Stimulated activated CD8-positive, alpha-beta memory T cell treated with anti-CD3 and anti-CD28 coated beads, Interleukin-7, amount 100 ng/mL, for 1 hour (primary cell): Measurements from ENCODE around the gene CDK2.

Source experiments
- DNase-seq, 2 donors: peaks; one replicate each; pipeline ENCODE4 v3.0.0-alpha.2; 2020; ENCODE audit warnings: low read depth in 2 of 2

CDK2 gene

DNA sequence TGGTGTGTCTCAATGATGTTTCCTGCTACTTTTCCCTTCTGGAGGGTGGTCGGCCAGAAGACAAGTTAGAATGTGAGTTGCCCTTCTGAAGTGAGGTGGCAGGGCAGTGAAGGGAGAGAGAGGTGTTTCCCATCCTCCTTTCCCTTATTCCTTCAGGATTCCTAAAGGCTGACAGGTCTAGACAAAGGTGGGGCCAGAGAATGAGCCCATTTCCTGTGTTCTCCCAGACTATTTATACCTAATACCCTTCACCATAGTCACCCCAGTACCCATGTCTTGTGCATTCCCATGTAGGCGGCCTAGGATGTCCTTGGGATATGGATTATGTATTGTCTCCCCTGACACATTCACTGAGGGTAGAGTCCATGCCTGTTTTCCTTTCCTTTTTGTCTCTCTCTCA lies 28.6 kb upstream of the CDK2 start:
- DNase-seq, result no peak

DNA sequence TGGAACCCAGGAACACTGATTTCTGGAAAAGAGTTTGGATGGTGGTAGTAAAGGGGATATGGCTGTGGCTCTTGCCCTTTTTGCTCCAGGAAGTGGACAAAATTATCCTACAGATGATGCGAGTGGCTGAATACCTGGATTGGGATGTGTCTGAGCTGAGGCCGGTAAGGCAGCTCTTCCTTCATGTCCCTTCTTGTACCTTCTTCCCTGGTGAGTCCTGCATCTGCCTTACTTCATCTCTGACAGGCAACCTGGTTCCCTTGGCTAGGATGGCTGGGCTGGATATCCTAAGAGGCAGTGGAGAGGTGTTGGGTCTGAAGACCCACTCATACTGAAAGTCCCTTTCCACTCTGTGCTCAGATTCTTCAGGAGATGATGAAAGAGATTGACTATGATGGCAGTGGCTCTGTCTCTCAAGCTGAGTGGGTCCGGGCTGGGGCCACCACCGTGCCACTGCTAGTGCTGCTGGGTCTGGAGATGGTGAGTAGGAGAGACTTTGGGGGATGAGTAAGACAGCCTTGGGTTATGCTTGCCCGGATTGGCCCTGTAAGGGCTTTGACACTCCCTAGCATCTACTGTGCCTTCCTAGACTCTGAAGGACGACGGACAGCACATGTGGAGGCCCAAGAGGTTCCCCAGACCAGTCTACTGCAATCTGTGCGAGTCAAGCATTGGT lies 27.7 kb upstream of the CDK2 start:
- DNase-seq, result no peak

DNA sequence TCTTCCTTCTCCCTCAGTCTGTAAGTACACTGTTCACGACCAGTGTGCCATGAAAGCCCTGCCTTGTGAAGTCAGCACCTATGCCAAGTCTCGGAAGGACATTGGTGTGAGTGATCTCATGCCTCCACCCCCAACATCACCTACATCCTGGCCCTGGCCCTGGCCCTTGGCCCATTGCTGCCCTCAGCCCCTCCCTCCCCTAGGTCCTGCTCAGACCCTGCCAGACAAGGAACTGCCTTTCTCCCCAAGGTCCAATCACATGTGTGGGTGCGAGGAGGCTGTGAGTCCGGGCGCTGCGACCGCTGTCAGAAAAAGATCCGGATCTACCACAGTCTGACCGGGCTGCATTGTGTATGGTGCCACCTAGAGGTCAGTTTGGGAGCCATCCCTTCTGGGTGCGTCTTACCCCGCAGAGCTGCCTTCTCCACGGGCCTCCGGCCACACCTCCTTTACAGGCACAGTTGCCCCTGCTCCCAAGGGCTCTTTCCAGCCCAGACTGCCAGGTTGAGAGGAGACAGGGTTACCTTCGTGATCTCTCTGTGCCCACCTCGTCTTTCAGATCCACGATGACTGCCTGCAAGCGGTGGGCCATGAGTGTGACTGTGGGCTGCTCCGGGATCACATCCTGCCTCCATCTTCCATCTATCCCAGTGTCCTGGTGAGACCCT lies 26.4 kb upstream of the CDK2 start:
- DNase-seq, result peak; percentile 67 to 75

DNA sequence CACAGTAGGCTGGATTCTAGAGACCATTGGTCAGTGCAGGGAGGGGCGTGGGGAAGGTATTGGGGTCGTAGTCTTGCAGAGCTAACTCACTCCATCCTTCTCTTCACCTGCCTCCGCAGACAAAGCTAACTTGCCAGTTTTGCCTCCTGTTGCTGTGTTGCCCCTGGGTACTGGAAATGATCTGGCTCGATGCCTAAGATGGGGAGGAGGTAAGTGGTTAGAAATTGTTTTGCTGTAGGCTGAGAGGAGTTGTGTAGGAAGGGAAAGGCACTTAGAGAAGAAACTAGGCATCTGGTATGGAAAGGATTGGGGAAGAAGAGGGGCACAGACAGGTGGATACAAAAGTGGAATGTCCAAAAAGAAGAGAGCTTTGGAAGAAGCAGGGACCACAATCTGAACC lies 24.6 kb upstream of the CDK2 start:
- no peak for DNase-seq

DNA sequence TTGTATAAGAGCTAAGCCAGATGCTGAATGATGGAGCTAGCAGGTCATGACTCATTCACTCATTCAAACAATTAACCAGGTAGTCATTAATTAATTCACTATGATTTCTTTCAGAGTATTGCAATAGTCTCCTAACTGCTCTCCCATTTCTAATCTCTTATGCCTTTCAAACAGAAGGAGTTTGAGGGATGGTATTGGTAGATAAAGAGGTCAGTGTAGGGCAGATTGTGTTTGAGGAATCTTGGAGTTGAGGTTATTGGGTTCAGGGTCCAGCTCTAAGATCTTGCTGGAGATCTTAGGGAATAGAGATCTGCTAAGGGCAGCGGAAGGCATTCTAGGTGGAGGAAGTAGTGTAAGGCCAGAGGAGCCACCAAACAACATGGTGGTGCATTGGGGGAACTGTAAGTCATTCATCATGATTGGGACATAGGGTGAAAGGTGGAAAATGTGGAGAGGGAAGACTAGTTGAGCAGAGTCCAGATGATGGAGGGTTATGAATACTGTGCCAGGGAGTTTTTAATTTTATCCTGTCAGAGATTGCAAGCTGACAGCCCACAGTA lies 24.0 kb upstream of the CDK2 start:
- DNase-seq, result no peak

DNA sequence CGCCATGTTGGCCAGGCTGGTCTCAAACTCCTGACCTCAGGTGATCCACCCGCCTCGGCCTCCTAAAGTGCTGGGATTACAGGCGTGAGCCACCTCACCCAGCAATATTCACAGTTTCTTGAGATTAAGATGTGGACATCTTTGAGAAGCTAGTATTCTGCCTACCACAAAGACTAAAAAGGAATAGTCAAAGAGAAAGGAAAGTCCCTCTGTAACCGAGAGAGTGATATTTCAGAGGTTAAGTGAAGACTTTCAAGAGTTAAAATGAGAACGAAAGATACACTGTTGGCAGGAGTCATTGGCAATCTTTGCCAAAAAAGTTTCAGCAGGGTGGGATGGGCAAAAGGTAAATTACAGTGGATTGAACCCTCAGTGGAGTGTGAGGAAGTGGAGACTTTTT lies 20.1 kb upstream of the CDK2 start:
- no peak for DNase-seq

DNA sequence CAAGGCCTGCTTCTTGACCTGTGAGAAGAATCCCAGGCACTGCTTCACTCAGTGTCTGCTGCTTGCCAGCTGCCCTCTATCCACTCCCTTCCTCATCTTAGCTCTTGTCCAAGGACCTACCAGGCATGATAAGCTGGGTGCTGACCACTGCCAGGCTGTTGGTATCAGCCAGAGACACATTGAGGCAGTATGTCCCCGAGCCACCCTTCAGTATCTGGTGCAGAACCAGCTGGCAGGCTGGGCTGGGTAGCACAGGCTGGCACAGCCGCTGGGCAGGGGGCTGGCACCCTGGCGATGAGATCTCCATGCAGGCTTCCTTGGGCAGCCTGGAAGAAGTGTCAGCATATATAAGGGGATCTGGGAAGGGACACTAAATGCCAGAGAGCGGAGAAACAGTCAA lies 11.3 kb upstream of the CDK2 start:
- no peak for DNase-seq

DNA sequence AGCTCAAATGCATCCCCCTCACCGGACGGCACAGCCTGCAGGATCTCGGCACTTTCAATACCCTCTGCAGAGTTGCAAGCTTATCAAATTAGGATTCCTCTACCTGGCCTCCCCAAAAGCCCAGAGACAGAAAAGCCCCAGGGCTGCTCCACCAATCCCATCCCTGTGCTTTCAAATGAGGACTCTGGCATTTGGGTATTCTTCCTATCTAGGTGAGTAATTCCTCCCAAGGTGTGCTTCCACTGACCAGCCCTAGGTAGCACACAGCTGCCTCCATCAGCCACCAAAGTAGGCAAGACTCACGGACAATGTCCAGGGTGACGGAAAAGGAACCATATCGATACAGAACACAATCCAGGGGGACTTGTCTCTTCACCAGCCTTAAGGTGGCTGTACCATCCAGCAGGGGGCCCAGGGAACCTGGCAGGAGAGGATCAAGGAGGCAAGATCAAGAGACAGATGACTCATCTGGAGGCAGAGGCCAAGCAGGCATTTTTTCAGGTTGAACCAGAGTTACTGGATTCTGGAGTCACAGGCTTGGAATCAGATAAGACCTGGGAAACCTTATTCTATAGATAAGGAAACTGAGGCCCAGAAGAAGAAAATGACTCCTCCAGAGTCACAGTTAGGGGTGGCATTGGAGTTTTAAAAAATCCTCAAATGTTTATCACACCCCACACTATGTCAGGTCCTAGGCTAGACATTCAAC lies 10.7 kb upstream of the CDK2 start:
- DNase-seq, result no peak

DNA sequence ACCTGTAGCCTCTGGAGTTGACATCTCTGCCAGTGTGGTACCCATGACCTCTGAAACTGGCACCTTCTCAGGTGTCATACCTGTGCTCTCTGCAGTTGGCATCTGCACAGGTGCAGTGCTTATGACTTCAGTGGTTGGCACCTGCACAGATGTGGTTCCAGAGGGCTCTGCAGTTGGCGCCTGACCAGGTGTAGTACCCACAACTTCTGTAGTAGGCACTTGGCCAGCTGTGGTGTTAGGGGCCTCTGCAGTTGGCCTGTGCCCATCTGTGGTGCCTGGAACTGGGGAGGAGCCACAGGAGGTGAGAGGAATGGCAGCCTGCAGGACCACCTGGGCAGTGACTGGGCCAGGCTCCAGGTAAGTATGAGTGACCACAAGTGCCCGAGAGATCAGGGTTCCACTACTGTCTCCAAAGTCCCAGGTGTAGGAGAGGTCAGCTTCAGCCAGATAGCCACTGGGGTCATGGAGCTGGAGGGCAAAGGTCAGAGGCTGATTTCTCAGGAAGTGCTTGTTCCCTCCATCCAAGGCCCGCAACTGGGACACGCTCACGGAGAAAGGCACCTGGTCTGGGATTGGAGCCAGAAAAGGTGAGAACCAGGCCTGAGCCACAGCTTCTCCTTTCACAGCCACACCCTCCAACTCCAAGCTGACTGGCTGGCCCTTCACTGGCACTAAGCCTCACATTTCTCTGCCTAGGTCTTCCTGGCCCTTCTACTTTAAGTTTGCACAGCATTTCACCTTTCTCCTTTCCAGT lies 9.3 kb upstream of the CDK2 start:
- no peak for DNase-seq

DNA sequence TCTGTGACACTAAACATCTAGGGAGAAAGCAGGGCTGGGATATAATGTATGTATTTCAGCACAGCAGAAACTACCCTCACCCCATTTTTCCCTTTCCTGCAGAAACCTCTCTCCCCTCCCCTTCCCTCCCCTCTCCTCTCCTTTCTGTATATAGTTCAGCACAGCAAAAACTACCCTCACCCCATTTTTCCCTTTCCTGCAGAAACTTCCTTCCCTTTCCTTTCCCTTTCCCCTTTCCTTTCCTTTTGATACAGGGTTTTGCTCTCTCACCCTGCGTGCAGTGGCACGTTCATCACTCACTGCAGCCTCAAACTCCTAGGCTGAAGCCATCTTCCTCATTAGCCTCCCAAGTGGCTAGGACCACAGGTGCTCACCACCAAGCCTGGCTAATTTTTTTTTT lies 2.9 kb upstream of the CDK2 start:
- DNase-seq, result no peak

DNA sequence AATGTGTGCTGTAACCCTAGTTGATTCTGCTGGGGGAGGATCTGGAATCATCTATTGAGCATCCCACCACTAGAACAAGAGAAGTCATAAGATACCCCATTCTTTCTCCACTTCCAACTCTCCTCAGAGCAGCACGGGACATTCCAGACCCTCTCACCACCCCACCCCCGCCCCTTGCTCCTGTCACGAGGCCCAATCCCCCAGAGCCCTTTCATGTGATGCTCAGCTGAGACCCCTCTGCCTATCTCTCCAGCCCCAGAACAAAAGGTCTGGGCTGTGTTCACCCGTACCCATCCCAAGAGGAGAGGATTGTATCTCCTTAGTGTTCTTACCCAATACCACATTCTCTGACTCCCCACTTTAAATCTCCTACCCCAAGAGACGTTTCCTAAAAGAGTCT lies 1.4 kb upstream of the CDK2 start:
- no peak for DNase-seq

DNA sequence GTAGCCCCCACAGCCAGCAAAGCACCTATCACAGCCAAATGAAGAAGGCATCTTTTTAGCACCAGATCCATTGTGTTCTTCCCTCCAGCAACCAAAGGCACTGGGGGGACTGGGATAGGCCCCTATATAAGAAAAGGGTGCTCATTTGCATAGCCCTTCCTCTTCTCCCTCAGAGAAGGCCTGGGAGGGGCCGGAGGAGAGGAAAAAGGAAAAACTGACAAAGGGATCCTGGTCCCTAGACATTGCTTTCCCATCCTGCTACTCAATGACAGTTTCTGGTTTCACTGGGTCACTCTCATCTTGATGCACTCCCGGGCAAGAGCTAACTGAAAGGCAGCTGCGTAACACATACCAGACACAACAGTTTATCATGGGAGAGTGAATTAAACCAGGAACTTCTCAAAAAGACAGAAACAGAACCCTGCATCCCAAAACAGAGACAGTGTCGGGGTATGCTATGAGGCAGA lies 656 bp upstream of the CDK2 start, which contains the start of gene PMEL:
PMEL (minus strand) TSS at position 102 of the 467 bp plus-strand sequence; CDS start at position 71, 31 bp downstream.
- DNase-seq, result no peak

DNA sequence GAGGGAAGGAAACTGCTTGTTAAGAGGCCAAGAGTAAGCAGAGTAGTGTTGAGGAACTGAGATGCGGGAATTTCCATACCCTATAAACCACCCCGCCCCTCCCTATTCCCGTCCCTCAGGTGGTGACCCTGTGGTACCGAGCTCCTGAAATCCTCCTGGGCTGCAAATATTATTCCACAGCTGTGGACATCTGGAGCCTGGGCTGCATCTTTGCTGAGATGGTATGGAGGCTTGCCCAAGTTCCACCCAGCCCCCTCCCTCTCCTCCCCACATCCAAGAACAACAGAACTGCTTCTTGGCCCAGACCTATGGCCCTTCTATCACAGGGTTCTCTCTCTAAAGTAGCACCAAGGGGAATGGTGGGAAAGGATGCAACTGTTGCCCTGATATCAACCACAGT lies 2.7 kb downstream of the CDK2 start:
- DNase-seq, result no peak

DNA sequence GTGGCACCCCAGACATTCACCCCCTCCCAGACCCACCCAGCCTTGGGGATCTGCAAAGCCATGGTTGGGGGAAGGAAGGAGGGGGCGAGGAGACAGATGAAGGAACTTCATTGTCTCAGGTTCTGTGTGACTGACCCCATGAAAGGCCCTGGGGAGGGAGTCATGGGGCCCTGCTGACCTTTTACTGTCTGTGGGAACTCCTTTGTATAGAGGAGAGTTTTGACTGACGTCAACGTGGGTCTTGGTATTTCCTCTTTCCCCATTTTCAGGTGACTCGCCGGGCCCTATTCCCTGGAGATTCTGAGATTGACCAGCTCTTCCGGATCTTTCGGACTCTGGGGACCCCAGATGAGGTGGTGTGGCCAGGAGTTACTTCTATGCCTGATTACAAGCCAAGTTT lies 4.1 kb downstream of the CDK2 start:
- DNase-seq, result no peak

DNA sequence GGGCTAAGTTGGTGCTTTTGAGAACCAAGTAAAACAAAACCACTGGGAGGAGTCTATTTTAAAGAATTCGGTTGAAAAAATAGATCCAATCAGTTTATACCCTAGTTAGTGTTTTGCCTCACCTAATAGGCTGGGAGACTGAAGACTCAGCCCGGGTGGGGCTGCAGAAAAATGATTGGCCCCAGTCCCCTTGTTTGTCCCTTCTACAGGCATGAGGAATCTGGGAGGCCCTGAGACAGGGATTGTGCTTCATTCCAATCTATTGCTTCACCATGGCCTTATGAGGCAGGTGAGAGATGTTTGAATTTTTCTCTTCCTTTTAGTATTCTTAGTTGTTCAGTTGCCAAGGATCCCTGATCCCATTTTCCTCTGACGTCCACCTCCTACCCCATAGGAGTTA lies 5.4 kb downstream of the CDK2 start:
- DNase-seq, result no peak

DNA sequence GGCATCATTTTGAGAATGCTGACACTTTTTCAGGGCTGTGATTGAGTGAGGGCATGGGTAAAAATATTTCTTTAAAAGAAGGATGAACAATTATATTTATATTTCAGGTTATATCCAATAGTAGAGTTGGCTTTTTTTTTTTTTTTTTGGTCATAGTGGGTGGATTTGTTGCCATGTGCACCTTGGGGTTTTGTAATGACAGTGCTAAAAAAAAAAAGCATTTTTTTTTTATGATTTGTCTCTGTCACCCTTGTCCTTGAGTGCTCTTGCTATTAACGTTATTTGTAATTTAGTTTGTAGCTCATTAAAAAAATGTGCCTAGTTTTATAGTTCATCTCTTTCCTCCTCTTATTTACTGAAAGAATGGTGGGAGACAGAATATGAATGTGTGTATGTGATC lies 5.8 kb downstream of the CDK2 start:
- no peak for DNase-seq

DNA sequence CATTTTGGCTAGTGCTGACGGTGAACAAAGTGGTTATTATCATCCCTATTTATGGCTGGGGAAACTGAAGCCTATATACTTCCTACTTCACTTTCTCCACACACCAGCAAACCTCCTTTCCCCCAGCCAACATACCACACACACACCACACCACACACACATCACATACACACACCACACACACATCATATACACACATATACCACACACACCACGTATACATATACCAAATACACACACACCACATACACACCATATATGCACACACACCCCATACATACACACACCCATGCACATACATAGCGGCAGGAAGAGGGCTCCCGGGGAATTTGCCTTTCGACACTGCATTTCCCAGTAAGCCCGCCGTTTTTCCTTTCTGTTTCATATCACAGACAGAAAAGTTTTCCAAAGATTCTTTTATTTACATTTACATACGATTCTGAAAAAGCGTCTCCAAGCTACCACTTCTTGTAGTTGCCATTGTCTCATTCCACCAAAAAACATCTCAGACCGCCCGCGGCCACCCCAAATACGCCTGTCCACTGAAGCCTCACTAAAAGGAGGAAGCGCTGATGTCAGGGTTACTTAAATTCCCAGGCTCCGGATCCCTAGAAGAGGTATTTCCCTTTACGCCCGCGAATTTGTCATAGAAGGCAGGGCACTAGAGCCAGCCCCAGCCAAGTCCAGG lies 6.4 kb downstream of the CDK2 start:
- no peak for DNase-seq

DNA sequence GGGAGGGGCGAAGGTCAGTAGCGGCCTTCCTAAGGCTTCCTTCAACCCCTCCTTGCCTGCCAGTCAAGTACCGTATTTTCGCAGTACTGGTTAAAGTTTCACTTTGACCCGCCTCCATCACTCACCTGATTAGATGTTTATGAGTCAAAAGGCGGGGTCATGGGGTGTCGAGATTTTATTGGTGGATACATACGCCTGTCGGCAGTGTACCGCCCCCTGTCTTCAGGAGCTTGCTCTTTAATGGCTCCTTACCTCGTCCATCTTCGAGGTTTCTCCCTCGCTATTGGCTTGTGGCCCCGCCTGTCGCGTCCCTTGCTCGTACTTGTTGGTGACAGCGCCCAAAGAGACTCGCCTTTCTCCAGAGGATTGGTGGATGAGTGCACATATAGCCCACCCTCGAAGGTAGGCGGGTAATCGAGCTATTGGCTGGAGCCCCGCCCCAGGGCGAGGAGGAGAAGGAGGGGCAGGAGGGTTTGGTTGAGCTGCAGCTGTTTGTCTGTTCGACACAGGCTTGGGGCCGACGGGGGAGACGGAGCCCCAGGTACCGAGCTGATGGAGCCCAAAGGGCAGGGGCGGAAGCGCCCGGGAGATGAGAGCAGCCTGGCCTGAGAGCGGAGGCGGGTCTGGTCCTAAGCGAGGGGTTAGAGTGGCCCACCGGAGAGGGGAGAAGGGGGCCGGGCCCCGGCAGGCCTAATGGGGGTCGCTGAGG lies 7.1 kb downstream of the CDK2 start, which contains the start of gene RAB5B:
RAB5B (plus strand) TSS at position 480 of the 709 bp plus-strand sequence. CDS start 12,883 bp downstream, outside the sequence.
- peak; percentile 91 to 92 for DNase-seq

DNA sequence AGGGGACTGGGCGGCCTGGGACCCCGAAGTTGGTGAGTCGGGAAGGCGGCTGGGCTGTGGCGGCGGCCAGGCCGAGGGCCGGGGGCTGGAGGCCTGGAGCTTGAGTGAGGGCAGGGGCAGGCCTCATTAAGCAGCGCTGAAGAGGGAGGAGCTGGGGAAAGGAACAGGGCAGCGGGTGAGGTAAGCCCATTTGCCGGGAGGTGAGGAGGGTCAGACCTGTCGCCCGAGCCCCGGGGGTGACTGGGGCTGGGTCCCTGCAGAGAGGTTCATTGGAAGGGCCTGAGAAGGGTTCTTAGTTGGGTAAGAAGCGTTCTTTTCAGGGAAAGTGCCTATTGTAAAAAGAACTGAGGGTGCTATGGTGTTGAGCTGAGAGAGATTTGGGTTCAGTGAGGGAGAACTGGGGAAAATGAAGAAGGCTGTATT lies 7.7 kb downstream of the CDK2 start:
- no peak for DNase-seq

DNA sequence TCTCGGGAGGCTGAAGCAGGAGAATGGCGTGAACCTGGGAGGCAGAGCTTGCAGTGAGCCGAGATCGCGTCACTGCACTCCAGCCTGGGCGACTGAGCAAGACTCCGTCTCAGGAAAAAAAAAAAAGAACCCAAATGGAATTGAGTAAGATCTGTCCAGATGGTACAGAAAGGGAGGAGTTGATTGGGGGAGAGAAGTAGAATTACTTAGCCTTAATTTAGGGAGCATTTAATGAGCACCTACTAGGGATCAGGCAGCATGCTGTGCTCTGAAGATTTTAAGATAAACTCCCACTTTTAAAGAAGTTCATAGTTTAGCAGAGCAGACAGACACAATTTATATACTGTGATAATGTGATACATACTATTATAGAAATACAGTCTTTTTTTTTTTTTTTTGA lies 11.8 kb downstream of the CDK2 start:
- no peak for DNase-seq
